ENCODE results near the gene PRKAR1B. TPM values are rescaled to one million over a fixed set of nuclear protein-coding genes. Genes with fewer than 3 reads are reported as not detected.
A peak's percentile ranks its signal among the peaks of the same experiment; 100 is the strongest.

Gene PRKAR1B
- total and polyA plus RNA-seq, 7 donors = 1.4 to 4.6 (median 1.9) TPM

GRCh38 chr7:625376-625971, 101.6 kb downstream of the PRKAR1B start:
- Histone ChIP-seq H3K36me3 (ENCODE audit: insufficient read depth in 1 of 2, low read depth in 1 of 2) (no peaks in the 10 kb centered on the region), H3K27ac (no peak overlapping the region), H3K4me3 (no peak overlapping the region), H3K4me1 (no peaks in the 10 kb centered on the region), H3K9me3 (peaks cover 29% of the 10 kb centered on the region), H3K27me3 (ENCODE audit: insufficient read depth in 3 of 3, low read length in 2 of 3) (peaks cover 0 to 3% (median 0%) of the 10 kb centered on the region in 3 donors)
- intact Hi-C loops (cut with DNase I) = no loop called here
- 94 to 99% (median 96%) methylated on average over 6 to 8 of the region's 8 CpGs for WGBS, 3 donors
- no peak for TF ChIP-seq CTCF (IDR thresholded peaks at IDR 0.05)
- ATAC-seq = no peak
- peak in 1 of 2 donors; percentile 1 for DNase-seq

- Histone ChIP-seq H3K4me1 (no peaks in the 10 kb centered on the region), H3K36me3 (ENCODE audit: insufficient read depth in 1 of 2, low read depth in 1 of 2) (no peaks in the 10 kb centered on the region), H3K27ac (no peak overlapping the region), H3K27me3 (ENCODE audit: insufficient read depth in 3 of 3, low read length in 2 of 3) (peaks cover 0 to 3% (median 0%) of the 10 kb centered on the region in 3 donors), H3K9me3 (peaks cover 33% of the 10 kb centered on the region), H3K4me3 (no peak overlapping the region)
- no peak for ATAC-seq
- intact Hi-C loops (cut with DNase I) = no loop called here
- 90 to 96% (median 93%) methylated on average over 8 of the region's 8 CpGs for WGBS, 3 donors
- no peak for TF ChIP-seq CTCF (IDR thresholded peaks at IDR 0.05)
- no peak for DNase-seq
Measured at GRCh38 chr7:623464-623863, 103.6 kb downstream of the PRKAR1B start.

- WGBS, 3 donors = 91 to 95% (median 92%) methylated on average over 8 of the region's 8 CpGs
- Histone ChIP-seq H3K4me1 (no peaks in the 10 kb centered on the region), H3K9me3 (peaks cover 33% of the 10 kb centered on the region), H3K27ac (no peak overlapping the region), H3K27me3 (ENCODE audit: insufficient read depth in 3 of 3, low read length in 2 of 3) (peaks cover 0 to 3% (median 0%) of the 10 kb centered on the region in 3 donors), H3K4me3 (no peak overlapping the region), H3K36me3 (ENCODE audit: insufficient read depth in 1 of 2, low read depth in 1 of 2) (no peaks in the 10 kb centered on the region)
- DNase-seq (peak in 1 of 2 donors; percentile 15), ATAC-seq (no peak)
- no peak for TF ChIP-seq CTCF (IDR thresholded peaks at IDR 0.05)
- intact Hi-C loops (cut with DNase I) = no loop called here
Measured at GRCh38 chr7:621572-622285, 105.4 kb downstream of the PRKAR1B start.

GRCh38 chr7:620885-621284, 106.2 kb downstream of the PRKAR1B start:
- no peak for DNase-seq
- no peak for TF ChIP-seq CTCF (IDR thresholded peaks at IDR 0.05)
- H3K27me3 ChIP-seq (ENCODE audit: insufficient read depth in 3 of 3, low read length in 2 of 3) = peaks cover 0 to 3% (median 0%) of the 10 kb centered on the region in 3 donors
- H3K36me3 ChIP-seq (ENCODE audit: insufficient read depth in 1 of 2, low read depth in 1 of 2) = no peaks in the 10 kb centered on the region
- H3K27ac ChIP-seq = no peak overlapping the region
- no peaks in the 10 kb centered on the region for H3K4me1 ChIP-seq
- ATAC-seq = no peak
- H3K9me3 ChIP-seq = peaks cover 30% of the 10 kb centered on the region
- intact Hi-C loops (cut with DNase I) = no loop called here
- no peak overlapping the region for H3K4me3 ChIP-seq

Measured in psoas muscle (tissue), 8 donors.